ENCODE data around the gene TPT1. TPM values are rescaled to one million over a fixed set of nuclear protein-coding genes. Genes with fewer than 3 reads are reported as not detected.

TPT1 gene
- total and polyA plus RNA-seq, 2 of the 13 experiments (the other 11 are each of a cell fraction or from before 2014, with no cell fraction given): 2,953 to 3,594 TPM

- CTCF ChIA-PET (ENCODE audit: low intra/inter-chr PET ratio, low total read pairs): no interaction called here
Observed at GRCh38 chr13:45292176-45292575, 48.8 kb downstream of the TPT1 start.

More at GRCh38 chr13:45292176-45292575, 48.8 kb downstream of the TPT1 start:
- Histone ChIP-seq H3K27ac (ENCODE audit: extremely low read length, insufficient read depth, low read length) (no peak overlapping the region), H4K20me1 (ENCODE audit: insufficient read depth, low read length) (no peaks in the 10 kb centered on the region), H3K4me3 (replicated peaks in 1 of 3; ENCODE audit: insufficient read depth in 1 of 3, low read depth in 2 of 3, low read length in 3 of 3) (no peak overlapping the region), H3K4me1 (ENCODE audit: insufficient read depth, low read length) (no peaks in the 10 kb centered on the region), H3K9me3 (ENCODE audit: low read length) (no peaks in the 10 kb centered on the region), H3K79me2 (ENCODE audit: insufficient read depth, low read length) (no peaks in the 10 kb centered on the region), H3K9ac (ENCODE audit: insufficient read depth, low read depth, low read length) (no peak overlapping the region), H2AFZ (ENCODE audit: low read length) (no peak overlapping the region), H3K27me3 (ENCODE audit: control insufficient read depth in 1 of 2, insufficient read depth in 2 of 2, low read length in 2 of 2) (no peaks in the 10 kb centered on the region), H3K36me3 (replicated peaks in 1 of 2; ENCODE audit: control insufficient read depth in 1 of 2, insufficient read depth in 2 of 2, low read length in 2 of 2) (peaks cover 0 to 5% of the 10 kb centered on the region in 2 experiments; a peak in 1 of 5 replicates), H3K4me2 (ENCODE audit: low read depth, low read length) (no peak overlapping the region)
- POLR2A ChIA-PET: no interaction called here
- TF ChIP-seq SATB2 (CRISPR knock-in tag; IDR thresholded peaks at IDR 0.05): no peak
- no peak for TF ChIP-seq HIC2 (CRISPR knock-in tag; IDR thresholded peaks at IDR 0.05; ENCODE audit: low read depth)
- TF ChIP-seq ZNF784 (CRISPR knock-in tag; IDR thresholded peaks at IDR 0.05; ENCODE audit: borderline replicate concordance): no peak
- no peak for TF ChIP-seq ZNF550 (CRISPR knock-in tag; IDR thresholded peaks at IDR 0.05; ENCODE audit: borderline replicate concordance)
- no peak for TF ChIP-seq DRAP1 (CRISPR knock-in tag; IDR thresholded peaks at IDR 0.05)
- no peak for TF ChIP-seq SRSF4 (IDR thresholded peaks at IDR 0.05; ENCODE audit: low read depth, low read length, poor library complexity, severe bottlenecking)
- TF ChIP-seq EP300 (IDR thresholded peaks at IDR 0.05; ENCODE audit: low read depth in 2 of 2, low read length in 2 of 2): no peak
- no peak for TF ChIP-seq EP300 (CRISPR knock-in tag; IDR thresholded peaks at IDR 0.05; ENCODE audit: borderline replicate concordance)
- TF ChIP-seq KAT8 (CRISPR knock-in tag; IDR thresholded peaks at IDR 0.05): no peak
- no peak for TF ChIP-seq BATF2 (CRISPR knock-in tag; IDR thresholded peaks at IDR 0.05)
- ATAC-seq: no peak
- BruUV-seq (replicated peaks): no TSS peak
- no peak for DNase-seq (ENCODE audit: low spot score)
- intact Hi-C loops (cut with micrococcal nuclease; ENCODE audit: unreplicated experiment) (no loop called here), in situ Hi-C loops (cut with HindIII; ENCODE audit: extremely low pct_ligation_motif_present, low pct_unique_long_range_greater_than_20kb) (no loop called here)
- no peak for FAIRE-seq
- 100% methylated on average over 1 of the region's 1 CpG for WGBS (ENCODE audit: low lambda C conversion rate)

Data from HepG2 (cell line).